Measurements from ENCODE around the gene UXT.

Gene UXT

GRCh38 chrX:47649781-47650163, 9.2 kb downstream of the UXT start:
- POLR2A ChIA-PET = no interaction called here
- TF ChIP-seq CTCF (IDR thresholded peaks at IDR 0.05; ENCODE audit: insufficient read depth, low read length, missing control alignments) = no peak
- DNase-seq (ENCODE audit: low read depth, low spot score) = no peak
- H3K4me3 ChIP-seq (ENCODE audit: low read depth, low read length) = peak overlapping the region; percentile 74
- CTCF ChIA-PET = no interaction called here

- no peak for DNase-seq (ENCODE audit: low read depth, low spot score)
- ChIA-PET POLR2A (no interaction called here), CTCF (no interaction called here)
- peak overlapping the region; percentile 74 for H3K4me3 ChIP-seq (ENCODE audit: low read depth, low read length)
- TF ChIP-seq CTCF (IDR thresholded peaks at IDR 0.05; ENCODE audit: insufficient read depth, low read length, missing control alignments) = no peak
Observed at GRCh38 chrX:47649271-47649670, 9.7 kb downstream of the UXT start.

- ChIA-PET POLR2A (no interaction called here), CTCF (no interaction called here)
- TF ChIP-seq CTCF (IDR thresholded peaks at IDR 0.05; ENCODE audit: insufficient read depth, low read length, missing control alignments) = no peak
- H3K4me3 ChIP-seq (ENCODE audit: low read depth, low read length) = peak overlapping the region; percentile 18; the same call in 1 of the 2 replicates
- no peak for DNase-seq (ENCODE audit: low read depth, low spot score)
Observed at GRCh38 chrX:47648376-47648775, 10.6 kb downstream of the UXT start.

GRCh38 chrX:47646636-47647035, 12.3 kb downstream of the UXT start:
- CTCF ChIA-PET = interaction anchor here (1.0 to 4.0 kb wide), 2 partner anchors 106 to 107 kb away, joined by 3 to 45 read pairs; no protein-coding TSS in a partner anchor
- DNase-seq (ENCODE audit: low read depth, low spot score) = no peak
- no peak for TF ChIP-seq CTCF (IDR thresholded peaks at IDR 0.05; ENCODE audit: insufficient read depth, low read length, missing control alignments)
- no peak overlapping the region for H3K4me3 ChIP-seq (ENCODE audit: low read depth, low read length)
- POLR2A ChIA-PET = no interaction called here

- ChIA-PET CTCF (interaction anchor here (1.7 to 4.0 kb wide), 3 partner anchors 12 to 106 kb away, joined by 4 to 45 read pairs (median 6); partner anchors contain the start of gene TIMP1), POLR2A (no interaction called here)
- H3K4me3 ChIP-seq (ENCODE audit: low read depth, low read length) = no peak overlapping the region
- TF ChIP-seq CTCF (IDR thresholded peaks at IDR 0.05; ENCODE audit: insufficient read depth, low read length, missing control alignments) = no peak
- DNase-seq (ENCODE audit: low read depth, low spot score) = no peak
Observed at GRCh38 chrX:47645530-47645929, 13.4 kb downstream of the UXT start.

- ChIA-PET CTCF (interaction anchor here (0.6 to 4.0 kb wide), 20 partner anchors 9 to 147 kb away, joined by 3 to 45 read pairs (median 3); partner anchors contain the start of gene TIMP1), POLR2A (no interaction called here)
- DNase-seq (ENCODE audit: low read depth, low spot score) = no peak
- H3K4me3 ChIP-seq (ENCODE audit: low read depth, low read length) = no peak overlapping the region
- peak; percentile 44 for TF ChIP-seq CTCF (IDR thresholded peaks at IDR 0.05; ENCODE audit: insufficient read depth, low read length, missing control alignments)
Observed at GRCh38 chrX:47644557-47645091, 14.4 kb downstream of the UXT start.
